ENCODE measurements around the gene TSC2. TPM values are rescaled to one million over a fixed set of nuclear protein-coding genes. Genes with fewer than 3 reads are reported as not detected.

Gene TSC2
- total and polyA plus RNA-seq, 4 donors, result 23.3 to 51.2 (median 28.7) TPM

- no peaks in the 10 kb centered on the region for H3K9me3 ChIP-seq (ENCODE audit: control insufficient read depth in 4 of 4, low read length in 3 of 4)
- peaks cover 0 to 2% (median 0%) of the 10 kb centered on the region in 4 donors for H3K36me3 ChIP-seq (ENCODE audit: control insufficient read depth in 4 of 4, insufficient read depth in 3 of 4, low read depth in 1 of 4, low read length in 3 of 4)
- TF ChIP-seq EGR1 (IDR thresholded peaks at IDR 0.05; ENCODE audit: low read depth in 2 of 2) (no peak), SP1 (IDR thresholded peaks at IDR 0.05) (no peak), GABPA (IDR thresholded peaks at IDR 0.05 in 1 of 2, conservative IDR thresholded peaks at IDR 0.05 in 1 of 2) (no peak), MAX (IDR thresholded peaks at IDR 0.05) (no peak), JUND (IDR thresholded peaks at IDR 0.05) (no peak), FOXA1 (IDR thresholded peaks at IDR 0.05) (no peak), ATF3 (IDR thresholded peaks at IDR 0.05) (no peak), FOXA2 (IDR thresholded peaks at IDR 0.05) (no peak), ZBTB33 (IDR thresholded peaks at IDR 0.05) (no peak), TAF1 (conservative IDR thresholded peaks at IDR 0.05) (no peak), YY1 (IDR thresholded peaks at IDR 0.05) (no peak), RXRA (IDR thresholded peaks at IDR 0.05) (no peak), REST (IDR thresholded peaks at IDR 0.05) (no peak), RAD21 (IDR thresholded peaks at IDR 0.05) (no peak), HNF4G (IDR thresholded peaks at IDR 0.05) (no peak), HNF4A (conservative IDR thresholded peaks at IDR 0.05) (no peak), NR2F2 (IDR thresholded peaks at IDR 0.05) (no peak), CTCF (IDR thresholded peaks at IDR 0.05; ENCODE audit: low read depth, low read length, missing input control) (no peak)
- peak overlapping the region; percentile 75 to 93 (median 80) for H3K4me3 ChIP-seq (ENCODE audit: low read depth in 1 of 3, low read length in 3 of 3)
- peak overlapping the region; percentile 60 to 78 for H3K27ac ChIP-seq (ENCODE audit: low read depth in 1 of 2, low read length in 2 of 2)
- no peak for DNase-seq (ENCODE audit: low spot score)
- under 1% methylated on average over 55 of the region's 55 CpGs for WGBS
- peak overlapping the region; percentile 41 to 79 for H3K9ac ChIP-seq (ENCODE audit: low read depth in 1 of 2, low read length in 2 of 2)
- H3K4me1 ChIP-seq (ENCODE audit: control insufficient read depth in 4 of 4, insufficient read depth in 4 of 4, low read length in 3 of 4), result peaks cover 34 to 51% (median 46%) of the 10 kb centered on the region in 4 donors
- no peaks in the 10 kb centered on the region for H3K27me3 ChIP-seq (ENCODE audit: control insufficient read depth in 4 of 4, insufficient read depth in 4 of 4, low read length in 3 of 4)
Measured at GRCh38 chr16:2009164-2009711, 38.5 kb upstream of the TSC2 start.

Data from liver (tissue), 9 donors.